BJ (cell line): ENCODE results near the gene MAP3K20. TPM values are rescaled to one million over a fixed set of nuclear protein-coding genes. Genes with fewer than 3 reads are reported as not detected.

Source experiments
- CTCF ChIA-PET: fragments of 350-600 bp; formaldehyde crosslinking; extraction: SDS; loops from one replicate; lab custom pipeline; 2021; ENCODE audit warnings: antibody characterized with exemption, inconsistent platforms; lab: Yijun Ruan, JAX
- POLR2A ChIA-PET: fragments of 300-600 bp; sonication (Branson Sonifier 250); formaldehyde crosslinking; extraction: SDS; loops from one replicate; lab custom pipeline; 2021; ENCODE audit warnings: antibody characterized with exemption; lab: Charles Lee
- DNase-seq: peaks from one replicate; pipeline ENCODE4 v3.0.0-alpha.2; 2011; ENCODE audit warnings: low read depth
- H3K27me3 ChIP-seq: 2 replicates; pipeline ENCODE4 v1.6.0; 2011; ENCODE audit warnings: low read length; ENCODE audit not compliant: control insufficient read depth, insufficient read depth
- H3K36me3 ChIP-seq: 2 replicates; pipeline ENCODE4 v1.5.1; 2011; ENCODE audit warnings: low read length; ENCODE audit not compliant: control insufficient read depth, insufficient read depth
- H3K4me3 ChIP-seq: 2 replicates; pipeline ENCODE4 v1.5.1; 2011; ENCODE audit warnings: low read depth, mild to moderate bottlenecking, control low read depth, low read length
- CTCF ChIP-seq: IDR thresholded peaks from 2 replicates; pipeline ENCODE4 v1.5.1; 2011; ENCODE audit warnings: low read depth, mild to moderate bottlenecking, control low read depth, inconsistent platforms, low read length, moderate library complexity; ENCODE audit not compliant: insufficient read depth
- polyA plus RNA-seq: library from polyadenylated mRNA; depleted of rRNA; stranded (reverse); fragments of >200 nt; gene quantifications from 2 replicates; pipeline ENCODE4 v1.2.3, GENCODE V29; 2011

Gene MAP3K20
- polyA plus RNA-seq, 1 experiment = 45.4 TPM

- CTCF ChIA-PET = no interaction called here
- Histone ChIP-seq H3K36me3 (no peaks in the 10 kb centered on the region), H3K27me3 (no peaks in the 10 kb centered on the region), H3K4me3 (no peak overlapping the region)
- no peak for DNase-seq
- POLR2A ChIA-PET = no interaction called here
- no peak for TF ChIP-seq CTCF
Measured at GRCh38 chr2:173050684-173051083, 25.0 kb upstream of the MAP3K20 start.

GRCh38 chr2:173051463-173052215 is 24.0 kb upstream of the MAP3K20 start:
- POLR2A ChIA-PET = no interaction called here
- no peak for TF ChIP-seq CTCF
- H3K27me3 ChIP-seq = no peaks in the 10 kb centered on the region

GRCh38 chr2:173053043-173053699 is 22.5 kb upstream of the MAP3K20 start:
- no peaks in the 10 kb centered on the region for H3K36me3 ChIP-seq
- DNase-seq = no peak
- no peak overlapping the region for H3K4me3 ChIP-seq
- no peak for TF ChIP-seq CTCF
- H3K27me3 ChIP-seq = no peaks in the 10 kb centered on the region
- ChIA-PET POLR2A (interaction anchor here (0.6 kb wide), 1 partner anchor 23 kb away, joined by 13 read pairs; the partner anchor contains the start of gene MAP3K20), CTCF (interaction anchor here (1.4 kb wide), 1 partner anchor 25 kb away, joined by 4 read pairs; no protein-coding TSS in a partner anchor)

More at GRCh38 chr2:173051463-173052215, 24.0 kb upstream of the MAP3K20 start:
- no peak overlapping the region for H3K4me3 ChIP-seq
- H3K36me3 ChIP-seq = no peaks in the 10 kb centered on the region
- DNase-seq = no peak
- CTCF ChIA-PET = no interaction called here

- Histone ChIP-seq H3K36me3 (no peaks in the 10 kb centered on the region), H3K4me3 (no peak overlapping the region), H3K27me3 (no peaks in the 10 kb centered on the region)
- no peak for DNase-seq
- POLR2A ChIA-PET = no interaction called here
- no peak for TF ChIP-seq CTCF
- CTCF ChIA-PET = interaction anchor here (1.0 kb wide), 1 partner anchor 9 kb away, joined by 4 read pairs; no protein-coding TSS in a partner anchor
Measured at GRCh38 chr2:173054466-173054865, 21.2 kb upstream of the MAP3K20 start.

- Histone ChIP-seq H3K27me3 (no peaks in the 10 kb centered on the region), H3K36me3 (no peaks in the 10 kb centered on the region), H3K4me3 (no peak overlapping the region)
- no peak for DNase-seq
- no peak for TF ChIP-seq CTCF
- POLR2A ChIA-PET = no interaction called here
- CTCF ChIA-PET = interaction anchor here (0.8 to 3.6 kb wide), 5 partner anchors 12 to 154 kb away, joined by 3 to 10 read pairs (median 6); no protein-coding TSS in a partner anchor
Measured at GRCh38 chr2:173056705-173057364, 18.8 kb upstream of the MAP3K20 start.
